Endothelial cell of umbilical vein (primary cell): ENCODE results near the gene MLC1.

ENCODE experiments used
- CTCF ChIP-seq, 2 donors: IDR thresholded peaks; 1 replicate in 1 of 2; 2 replicates in 1 of 2; pipeline ENCODE4 v1.5.1; 2011; ENCODE audit warnings: low read length in 2 of 2, mild to moderate bottlenecking in 2 of 2, moderate library complexity in 2 of 2, control low read depth in 1 of 2, inconsistent platforms in 1 of 2, low read depth in 1 of 2; ENCODE audit not compliant: insufficient read depth in 1 of 2; ENCODE audit errors: extremely low read depth in 1 of 2
- EZH2 ChIP-seq: IDR thresholded peaks from 2 replicates; pipeline ENCODE4 v1.6.1; 2012; ENCODE audit warnings: borderline replicate concordance, low read depth, mild to moderate bottlenecking, moderate library complexity, low read length, inconsistent platforms; ENCODE audit not compliant: severe bottlenecking
- FOS ChIP-seq: IDR thresholded peaks from 2 replicates; pipeline ENCODE4 v1.6.1; 2011; ENCODE audit warnings: mild to moderate bottlenecking, low read length, moderate library complexity, borderline replicate concordance; ENCODE audit not compliant: insufficient read depth
- MAX ChIP-seq: IDR thresholded peaks from 2 replicates; pipeline ENCODE4 v1.6.1; 2011; ENCODE audit not compliant: insufficient read depth, insufficient read length
- MYC ChIP-seq: IDR thresholded peaks from one replicate; pipeline ENCODE4 v1.6.1; 2011; ENCODE audit warnings: mild to moderate bottlenecking, low read depth, low read length
- POLR2A ChIP-seq: IDR thresholded peaks from 2 replicates; pipeline ENCODE4 v1.6.1; 2012; ENCODE audit warnings: low read depth, mild to moderate bottlenecking, control low read depth, low read length
- POLR2AphosphoS5 ChIP-seq: IDR thresholded peaks from 2 replicates; pipeline ENCODE4 v1.6.1; 2012; ENCODE audit warnings: low read depth, mild to moderate bottlenecking, control low read depth, low read length, moderate library complexity; ENCODE audit not compliant: insufficient read depth

GRCh38 chr22:50046481-50047245 is 38.6 kb downstream of the MLC1 start:
- TF ChIP-seq EZH2, result no peak
- TF ChIP-seq POLR2AphosphoS5, result no peak
- no peak for TF ChIP-seq MAX
- no peak for TF ChIP-seq CTCF (IDR thresholded peaks at IDR 0.05; ENCODE audit: extremely low read depth in 1 of 2, insufficient read depth in 1 of 2, low read depth in 1 of 2, low read length in 2 of 2)
- TF ChIP-seq FOS, result no peak
- no peak for TF ChIP-seq MYC
- TF ChIP-seq POLR2A, result no peak
